OCI-LY7 (cell line): ENCODE data around the gene KCNMA1. TPM values are rescaled to one million over a fixed set of nuclear protein-coding genes. Genes with fewer than 3 reads are reported as not detected.

ENCODE experiments used
- BruUV-seq: library from RNA; stranded (reverse); fragments of 400-500 nt; replicated peaks from 2 replicates; lab custom pipeline; 2021; lab: Mats Ljungman, UMichigan
- CTCF ChIA-PET: fragments of 300-600 bp; sonication (Branson Sonifier 250); formaldehyde crosslinking; loops from one replicate; lab custom pipeline; 2022; ENCODE audit warnings: antibody characterized with exemption; ENCODE audit not compliant: unreplicated experiment; lab: Charles Lee
- POLR2A ChIA-PET: fragments of 300-600 bp; sonication (Branson Sonifier 250); formaldehyde crosslinking; loops from one replicate; lab custom pipeline; 2022; ENCODE audit warnings: antibody characterized with exemption; lab: Charles Lee
- DNase-seq: peaks from one replicate; pipeline ENCODE4 v3.0.0-alpha.2; 2015; ENCODE audit warnings: low spot score
- H2AFZ ChIP-seq: fragments of 200-600 bp; sonication (generic), shearing (Covaris generic); 2 replicates; pipeline ENCODE4 v1.6.1; 2014; ENCODE audit warnings: mild to moderate bottlenecking, antibody characterized with exemption, low read length, moderate library complexity
- H3K27ac ChIP-seq: fragments of 200-600 bp; sonication (generic); 2 replicates; pipeline ENCODE4 v1.5.1; 2014; ENCODE audit warnings: mixed run types, low read depth, mild to moderate bottlenecking, moderate library complexity, low read length, inconsistent platforms; ENCODE audit not compliant: poor library complexity, severe bottlenecking
- H3K36me3 ChIP-seq: fragments of 200-600 bp; sonication (generic); 2 replicates; pipeline ENCODE4 v1.6.1; 2014; ENCODE audit warnings: mild to moderate bottlenecking, antibody characterized with exemption, low read length, moderate library complexity, mixed read lengths; ENCODE audit not compliant: insufficient read depth
- H3K4me1 ChIP-seq: fragments of 200-600 bp; sonication (generic); 2 replicates; pipeline ENCODE4 v1.5.1; 2014; ENCODE audit warnings: mild to moderate bottlenecking, low read length; ENCODE audit not compliant: insufficient read depth, poor library complexity, severe bottlenecking
- H3K4me2 ChIP-seq: fragments of 200-600 bp; sonication (generic); 2 replicates; pipeline ENCODE4 v1.6.1; 2014; ENCODE audit warnings: mild to moderate bottlenecking, low read length
- H3K4me3 ChIP-seq: fragments of 200-600 bp; sonication (generic); 2 replicates; pipeline ENCODE4 v1.5.1; 2014; ENCODE audit warnings: mild to moderate bottlenecking, low read depth, low read length; ENCODE audit not compliant: poor library complexity, severe bottlenecking
- H3K79me2 ChIP-seq: fragments of 200-600 bp; sonication (generic); 2 replicates; pipeline ENCODE4 v1.6.1; 2016; ENCODE audit warnings: low read depth, mild to moderate bottlenecking, low read length, moderate library complexity, mixed read lengths; ENCODE audit not compliant: insufficient read depth
- H3K9me2 ChIP-seq: fragments of 200-600 bp; sonication (generic); 2 replicates; pipeline ENCODE4 v1.6.1; 2016; ENCODE audit warnings: mild to moderate bottlenecking, low read length, mixed read lengths; ENCODE audit not compliant: insufficient read depth
- H3K9me3 ChIP-seq: fragments of 200-600 bp; sonication (generic); 2 replicates; pipeline ENCODE4 v1.6.1; 2014; ENCODE audit warnings: mild to moderate bottlenecking, mixed run types, low read length, mixed read lengths
- H4K20me1 ChIP-seq: fragments of 200-600 bp; sonication (generic); 2 replicates; pipeline ENCODE4 v1.6.1; 2014; ENCODE audit warnings: mild to moderate bottlenecking, antibody characterized with exemption, low read length, moderate library complexity, mixed read lengths; ENCODE audit not compliant: insufficient read depth
- CTCF ChIP-seq: fragments of 200-600 bp; sonication (generic); conservative IDR thresholded peaks from 2 replicates; pipeline ENCODE4 v1.5.1; 2014; ENCODE audit warnings: mild to moderate bottlenecking, antibody characterized with exemption, low read length, moderate library complexity, mixed read lengths
- EZH2phosphoT487 ChIP-seq: fragments of 200-600 bp; sonication (generic); IDR thresholded peaks from 2 replicates; pipeline ENCODE4 v1.6.1; 2018; ENCODE audit warnings: low read depth, borderline replicate concordance, mild to moderate bottlenecking, mixed run types, antibody characterized with exemption, low read length, moderate library complexity, mixed read lengths
- intact Hi-C: fragments of 100-400 bp; cut with micrococcal nuclease; formaldehyde crosslinking; loops from one replicate; pipeline ENCODE4 v1.10.0; 2022; ENCODE audit not compliant: unreplicated experiment
- total RNA-seq, 2 experiments: library from RNA; depleted of rRNA in 1 of 2; stranded (reverse); fragments of >200 nt in 1 of 2; shearing (Covaris generic) in 1 of 2; gene quantifications; 2 replicates each; pipeline ENCODE4 v1.2.3, GENCODE V29; 2014 to 2022

Gene KCNMA1
- total RNA-seq, 2 experiments from 2014 or later: not detected

- Histone ChIP-seq H3K4me2 (no peak overlapping the region), H4K20me1 (no peaks in the 10 kb centered on the region), H3K27ac (no peak overlapping the region), H2AFZ (no peak overlapping the region), H3K4me3 (no peak overlapping the region), H3K9me2 (no peaks in the 10 kb centered on the region), H3K9me3 (no peaks in the 10 kb centered on the region), H3K79me2 (no peaks in the 10 kb centered on the region), H3K4me1 (no peaks in the 10 kb centered on the region), H3K36me3 (no peaks in the 10 kb centered on the region)
- ChIA-PET CTCF (no interaction called here), POLR2A (interaction anchor here (0.6 kb wide), 1 partner anchor 64 kb away, joined by 3 read pairs; no protein-coding TSS in a partner anchor)
- TF ChIP-seq CTCF: no peak
- DNase-seq: no peak
- no TSS peak for BruUV-seq
- intact Hi-C loops: no loop called here
Measured at GRCh38 chr10:77120666-77121376, 516.8 kb downstream of the KCNMA1 start.

- BruUV-seq: no TSS peak
- no peaks in the 10 kb centered on the region for H3K79me2 ChIP-seq
- no peak for DNase-seq
- ChIA-PET CTCF (no interaction called here), POLR2A (no interaction called here)
- H3K9me2 ChIP-seq: no peaks in the 10 kb centered on the region
- no peak overlapping the region for H2AFZ ChIP-seq
- H3K4me3 ChIP-seq: no peak overlapping the region
- intact Hi-C loops: no loop called here
- no peak overlapping the region for H3K4me2 ChIP-seq
- no peaks in the 10 kb centered on the region for H3K9me3 ChIP-seq
- no peak overlapping the region for H3K27ac ChIP-seq
- no peaks in the 10 kb centered on the region for H3K36me3 ChIP-seq
- TF ChIP-seq CTCF: no peak
- TF ChIP-seq EZH2phosphoT487: no peak
- H4K20me1 ChIP-seq: no peaks in the 10 kb centered on the region
- H3K4me1 ChIP-seq: no peaks in the 10 kb centered on the region
Measured at GRCh38 chr10:77120012-77120411, 517.6 kb downstream of the KCNMA1 start.

GRCh38 chr10:77118603-77119282 lies 518.9 kb downstream of the KCNMA1 start:
- TF ChIP-seq EZH2phosphoT487 (no peak), CTCF (no peak)
- ChIA-PET POLR2A (no interaction called here), CTCF (no interaction called here)
- Histone ChIP-seq H2AFZ (no peak overlapping the region), H3K36me3 (no peaks in the 10 kb centered on the region), H4K20me1 (no peaks in the 10 kb centered on the region), H3K4me3 (no peak overlapping the region), H3K4me2 (no peak overlapping the region), H3K9me2 (no peaks in the 10 kb centered on the region), H3K9me3 (no peaks in the 10 kb centered on the region), H3K79me2 (no peaks in the 10 kb centered on the region), H3K27ac (no peak overlapping the region), H3K4me1 (no peaks in the 10 kb centered on the region)
- intact Hi-C loops: no loop called here
- DNase-seq: no peak
- BruUV-seq: no TSS peak
